NCI-H69 (cell line): ENCODE results near the gene SEMA7A.
A peak's percentile ranks its signal among the peaks of the same experiment; 100 is the strongest.

Experiments
- DNase-seq: peaks from one replicate; lab custom pipeline; 2025; lab: John Stamatoyannopoulos, UW

Gene SEMA7A

DNA sequence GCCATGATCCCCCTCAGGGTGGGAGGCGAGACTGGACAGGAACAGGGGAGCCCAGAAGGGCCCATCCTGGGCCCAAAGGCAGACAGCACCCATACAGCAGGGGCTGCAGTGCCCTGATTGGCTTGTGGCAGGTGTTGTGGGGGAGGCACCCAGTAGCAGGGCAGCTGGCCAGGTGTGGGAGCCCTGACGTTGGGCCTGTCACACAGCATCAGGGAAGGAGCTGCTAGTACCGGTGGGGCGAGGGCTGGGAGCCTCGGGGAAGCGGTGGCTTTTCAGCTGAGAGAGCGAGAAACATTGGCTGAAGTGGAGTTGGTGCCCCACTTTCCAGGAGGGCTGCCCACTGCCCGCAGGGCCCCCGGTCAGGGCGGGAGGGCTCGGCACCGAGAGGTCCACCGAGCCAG lies 46.6 kb downstream of the SEMA7A start:
- DNase-seq = no peak

DNA sequence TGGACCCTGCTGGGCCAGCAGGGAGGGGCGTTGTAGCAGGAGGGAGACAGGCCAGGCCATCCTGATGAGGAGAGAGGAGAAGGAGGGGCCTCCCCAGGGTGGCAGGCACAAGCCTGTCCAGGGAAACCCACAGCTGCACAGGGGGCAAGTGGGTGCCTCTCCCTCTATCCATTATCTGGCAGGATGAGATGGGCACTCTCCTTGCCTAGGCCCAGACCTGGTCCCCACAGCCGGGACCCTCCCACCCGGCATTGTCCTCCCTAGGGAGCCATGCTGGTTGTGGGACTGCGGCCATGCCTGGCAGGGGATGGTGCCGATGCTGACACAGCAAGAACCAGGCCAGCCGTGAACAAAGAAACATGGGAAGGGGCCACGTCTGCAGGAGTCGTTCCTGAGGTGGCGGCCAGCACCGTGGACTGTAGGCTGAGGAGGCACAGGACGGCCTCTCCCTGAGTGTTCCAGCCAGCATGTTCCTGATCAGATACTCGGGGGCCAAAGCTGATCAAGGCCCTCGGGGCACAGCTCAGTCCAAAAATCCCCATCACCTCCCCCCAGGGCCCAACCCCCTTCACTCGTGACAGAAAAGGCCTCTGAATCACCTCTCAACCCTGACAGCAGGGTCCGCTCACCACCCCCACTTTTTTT lies 47.1 kb downstream of the SEMA7A start:
- no peak for DNase-seq

- DNase-seq = no peak
Observed at GRCh38 chr15:74385733-74386132, 48.0 kb downstream of the SEMA7A start.

- peak; percentile 18 for DNase-seq
Observed at GRCh38 chr15:74384881-74385643, 48.7 kb downstream of the SEMA7A start.

DNA sequence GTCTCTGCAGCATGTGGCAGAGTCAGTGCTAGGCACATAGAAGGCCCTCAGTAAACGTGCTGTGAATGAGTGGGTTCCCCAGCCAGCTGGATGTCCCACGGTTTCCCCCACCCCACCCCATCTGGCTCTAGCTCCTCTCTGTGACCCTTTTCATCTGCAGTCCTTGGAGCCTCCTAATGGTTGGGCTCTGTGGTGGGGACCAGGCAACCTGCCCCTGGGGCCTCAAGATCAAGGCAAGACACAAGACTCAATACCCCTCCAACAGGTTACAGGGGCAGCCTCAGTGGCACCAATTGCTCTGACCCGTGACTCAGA lies 49.2 kb downstream of the SEMA7A start:
- no peak for DNase-seq

DNA sequence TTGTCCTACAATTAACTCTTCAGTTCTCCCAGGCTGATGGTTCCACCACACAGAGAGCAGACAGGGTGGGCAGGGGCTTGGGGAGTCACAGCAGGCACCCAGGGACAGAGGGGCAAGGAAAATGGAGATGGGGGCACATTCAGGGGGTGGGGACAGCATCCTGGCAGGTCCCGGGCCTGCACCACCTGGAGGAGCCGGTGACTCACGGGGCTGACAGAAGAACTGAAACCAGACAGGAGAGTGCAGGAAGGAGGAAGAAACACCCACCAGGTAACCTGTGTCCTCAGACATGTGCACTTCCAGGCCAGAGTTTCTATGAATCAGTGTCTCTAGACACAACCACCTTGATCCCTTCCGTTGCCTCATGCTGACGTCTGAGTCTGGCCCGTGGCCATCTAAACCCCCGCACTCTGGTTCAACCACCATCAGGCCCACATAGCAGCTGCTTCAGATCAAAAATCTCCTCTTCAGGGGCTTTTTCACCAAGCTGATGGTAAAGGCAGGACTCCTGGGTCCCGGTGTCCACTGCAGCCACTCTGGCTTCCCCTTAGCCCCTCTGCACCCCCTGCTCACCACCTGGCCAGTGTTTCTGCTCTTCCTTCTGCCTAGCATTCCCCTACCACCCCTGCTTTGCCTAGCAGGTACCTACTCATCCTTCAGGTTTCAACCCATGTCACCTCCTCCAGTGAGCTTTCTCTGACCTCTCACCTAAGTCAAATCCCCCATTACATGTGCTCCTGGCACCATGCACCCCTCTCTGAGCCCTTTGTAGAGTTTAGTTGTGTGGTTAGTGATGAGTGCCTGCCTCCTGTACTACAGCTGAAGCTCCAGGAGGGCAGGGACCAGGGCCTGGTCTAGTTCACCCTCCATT lies 49.8 kb downstream of the SEMA7A start:
- no peak for DNase-seq

DNA sequence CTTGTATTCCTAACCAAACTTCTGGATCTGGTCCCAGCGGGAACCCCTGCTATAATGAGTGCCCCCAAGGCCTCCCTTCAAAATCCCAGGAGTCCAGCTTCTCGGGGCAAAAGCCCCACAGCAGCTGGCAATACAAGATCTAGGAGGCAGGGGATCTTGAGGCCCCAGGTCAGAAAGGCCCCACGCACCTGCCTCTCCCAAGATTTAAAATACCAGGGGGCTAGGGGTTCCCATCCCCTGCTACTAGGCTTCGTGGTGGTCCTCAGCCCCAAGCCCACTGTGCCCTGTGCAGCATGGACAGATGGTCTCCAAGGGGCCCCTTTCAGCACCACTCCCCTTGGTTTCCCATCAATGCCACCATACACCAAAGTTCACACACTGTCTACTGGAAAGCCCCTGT lies 50.5 kb downstream of the SEMA7A start:
- DNase-seq = no peak

GRCh38 chr15:74382004-74382816 lies 51.5 kb downstream of the SEMA7A start:
- DNase-seq = peak; percentile 68

DNA sequence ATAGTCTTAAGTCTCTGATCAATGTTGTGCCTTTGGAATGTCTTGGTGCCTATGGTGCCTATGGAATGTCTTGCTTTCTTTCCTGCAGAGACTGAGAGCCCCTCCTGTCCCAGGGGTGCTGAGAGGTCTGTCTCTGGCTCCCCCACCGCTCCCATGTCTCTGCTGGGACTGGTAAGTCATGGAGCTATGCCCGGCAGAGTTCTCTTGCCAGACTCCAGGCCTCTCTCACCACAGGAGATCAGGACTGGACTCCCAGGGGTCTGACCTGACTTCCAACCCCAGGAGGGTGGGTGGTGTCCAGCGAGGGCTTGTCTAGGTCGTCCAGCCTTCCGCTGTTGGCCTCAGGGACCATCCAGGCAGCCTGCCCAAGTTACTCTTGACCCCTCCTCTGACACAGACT lies 52.3 kb downstream of the SEMA7A start:
- no peak for DNase-seq

- no peak for DNase-seq
Observed at GRCh38 chr15:74381190-74381453, 52.6 kb downstream of the SEMA7A start.

DNA sequence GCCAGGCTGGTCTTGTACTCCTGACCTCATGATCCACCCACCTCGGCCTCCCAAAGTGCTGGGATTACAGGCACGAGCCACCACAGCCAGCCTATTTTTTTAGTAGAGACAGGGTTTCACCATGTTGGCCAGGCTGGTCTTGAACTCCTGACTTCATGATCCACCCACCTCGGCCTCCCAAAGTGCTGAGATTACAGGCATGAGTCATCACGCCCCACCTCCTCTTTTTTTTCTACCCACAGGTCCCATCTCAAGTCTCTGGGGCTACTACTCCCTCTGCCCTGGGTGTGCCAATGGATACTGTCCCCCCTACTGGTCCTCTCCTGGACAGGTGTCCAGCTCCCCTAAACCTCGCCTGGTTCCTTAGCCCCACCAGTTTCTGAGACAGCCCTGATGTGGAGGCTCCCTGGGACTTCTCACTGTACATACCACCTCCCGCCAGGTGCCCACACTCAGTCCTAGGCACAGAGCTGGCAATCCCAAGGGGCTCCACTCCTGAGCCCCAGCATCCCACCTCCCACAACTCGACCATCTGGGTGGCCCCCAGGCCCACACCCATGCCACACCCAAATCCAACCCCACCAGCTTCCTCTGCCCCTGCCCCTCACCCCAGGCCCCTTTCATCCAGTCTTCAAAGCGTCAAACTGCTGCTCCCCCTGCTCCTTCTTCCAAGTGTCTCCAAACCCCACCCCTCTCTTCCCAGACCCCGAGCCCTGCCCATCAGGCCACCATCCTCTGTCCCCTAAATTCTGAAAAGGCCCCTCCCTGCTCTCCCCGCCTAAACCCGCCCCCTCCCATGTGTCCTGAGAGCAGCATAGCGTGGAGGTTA lies 53.2 kb downstream of the SEMA7A start:
- DNase-seq = no peak

- peak; percentile 71 for DNase-seq
Observed at GRCh38 chr15:74378848-74379247, 54.9 kb downstream of the SEMA7A start.

GRCh38 chr15:74377831-74378766 lies 55.7 kb downstream of the SEMA7A start:
- DNase-seq = peak; percentile 22

- DNase-seq = peak; percentile 46
Observed at GRCh38 chr15:74376825-74377581, 56.8 kb downstream of the SEMA7A start.

DNA sequence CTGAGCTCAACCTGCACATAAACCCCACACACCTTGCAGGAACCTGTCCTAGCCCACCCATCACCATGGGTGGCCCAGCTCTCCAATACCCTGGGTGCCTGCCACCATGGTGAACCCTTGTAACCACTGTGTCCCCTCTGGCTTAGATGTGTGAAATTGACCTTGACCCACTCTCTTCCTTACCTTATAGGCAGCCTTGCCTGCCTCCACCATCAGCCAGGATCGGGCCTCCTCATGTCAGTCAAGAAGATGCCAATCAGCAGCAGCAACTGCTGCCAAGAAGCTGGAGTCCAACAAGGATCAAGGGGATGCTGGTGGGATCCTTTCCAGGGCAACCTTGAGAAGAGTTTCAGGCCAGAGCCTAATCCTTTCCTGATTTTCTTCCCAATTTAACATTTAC lies 57.5 kb downstream of the SEMA7A start:
- no peak for DNase-seq

GRCh38 chr15:74375303-74375693 lies 58.5 kb downstream of the SEMA7A start:
- peak; percentile 80 for DNase-seq

DNA sequence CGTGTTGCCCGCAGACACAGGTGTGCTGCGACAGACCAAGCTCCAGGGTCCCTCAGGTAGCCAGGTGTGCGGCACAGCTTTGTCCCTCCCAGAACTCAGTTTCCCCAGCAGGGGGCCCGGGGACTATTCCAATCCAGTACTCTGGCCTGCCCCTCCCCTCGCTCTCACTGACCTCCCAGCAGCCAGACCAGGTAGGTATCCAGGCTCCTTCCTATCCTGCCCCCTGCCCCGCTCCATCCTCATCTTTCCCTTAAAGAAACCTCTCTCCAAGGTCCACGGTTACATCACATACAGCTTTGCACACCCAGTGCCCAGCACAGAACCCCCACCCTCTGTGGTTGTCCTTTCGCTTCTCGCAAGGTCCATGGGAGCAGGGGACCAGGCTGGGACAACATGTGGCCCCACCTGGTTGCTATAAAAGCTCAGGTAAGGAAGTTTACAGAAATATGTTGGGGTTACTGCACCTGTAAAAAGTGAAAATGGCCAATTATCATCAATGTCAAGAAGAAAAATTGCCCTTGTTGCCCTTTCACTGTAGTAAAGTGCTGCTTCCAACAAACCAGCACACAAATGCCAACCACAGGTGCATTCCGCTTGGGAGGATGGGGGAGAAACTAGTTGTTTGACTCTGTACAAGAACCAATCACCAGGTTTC lies 59.0 kb downstream of the SEMA7A start:
- no peak for DNase-seq

DNA sequence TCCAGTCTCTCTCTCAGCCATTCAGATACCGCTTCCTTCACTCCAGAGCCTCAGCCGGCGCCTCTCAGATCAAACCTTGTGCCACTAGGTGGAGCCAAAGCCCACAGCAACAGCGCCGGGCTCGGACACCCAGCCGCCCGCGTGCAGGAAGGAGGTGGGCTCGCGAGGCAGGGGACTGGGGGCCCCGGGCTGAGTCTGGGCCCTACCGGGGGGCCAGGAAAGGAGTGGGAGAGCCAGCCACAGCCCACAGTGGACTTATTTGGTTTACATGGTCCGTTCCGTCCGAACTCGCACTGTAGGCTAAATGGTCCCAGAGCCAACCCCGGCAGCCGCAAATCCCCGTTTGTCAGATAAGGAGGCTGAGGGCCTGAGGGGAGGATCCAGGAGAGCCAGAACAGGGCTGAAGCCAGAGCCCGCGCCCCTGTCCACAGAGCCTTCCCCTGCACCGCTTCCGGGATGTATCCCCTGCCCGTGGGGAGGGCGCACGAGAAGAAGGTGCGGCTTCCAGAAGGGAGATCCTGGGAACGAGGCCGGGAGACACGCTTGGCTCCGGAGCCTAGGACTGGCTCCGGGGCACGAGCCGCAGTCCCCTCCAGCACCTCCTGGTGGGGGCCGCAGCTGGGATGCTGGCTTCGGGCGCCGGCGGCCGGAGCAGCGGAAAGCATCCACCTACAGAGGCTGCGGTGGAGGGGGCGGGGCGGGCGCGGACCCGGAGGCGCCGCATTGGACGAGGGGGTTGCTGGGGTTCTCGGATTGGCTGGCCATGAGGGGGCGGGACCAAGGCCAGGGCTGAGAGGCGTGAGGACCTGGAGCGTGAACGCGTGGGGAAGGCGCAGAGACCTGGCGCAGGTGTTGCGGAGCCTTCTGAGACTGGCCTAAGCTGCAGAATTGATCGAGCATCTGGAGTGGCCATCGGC lies 59.8 kb downstream of the SEMA7A start:
- peak; percentile 94 for DNase-seq
